Activated naive CD8-positive, alpha-beta T cell (primary cell): ENCODE data around the gene S100P.
"Not testable (repeated sequence)": the region's sequence is repeated elsewhere in the genome, so short reads cannot be mapped to it uniquely, and the experiment has no call there.

ENCODE experiments used
- H3K27ac Mint-ChIP-seq: one replicate; pipeline ENCODE4 v1.8.0; 2021; ENCODE audit warnings: mixed read lengths
- H3K27me3 Mint-ChIP-seq: one replicate; pipeline ENCODE4 v1.8.0; 2021; ENCODE audit warnings: mixed read lengths
- H3K36me3 Mint-ChIP-seq: one replicate; pipeline ENCODE4 v1.8.0; 2021; ENCODE audit warnings: mixed read lengths
- H3K4me1 Mint-ChIP-seq: one replicate; pipeline ENCODE4 v1.8.0; 2021; ENCODE audit warnings: low read depth, mixed read lengths
- H3K4me3 Mint-ChIP-seq: one replicate; pipeline ENCODE4 v1.8.0; 2021; ENCODE audit warnings: mild to moderate bottlenecking, mixed read lengths
- H3K9me3 Mint-ChIP-seq: one replicate; pipeline ENCODE4 v1.8.0; 2021; ENCODE audit warnings: low read depth, mixed read lengths

Gene S100P

GRCh38 chr4:6693231-6694176 is at the start of gene S100P:
TSS of gene S100P (plus strand) at chr4:6693878. CDS start at chr4:6693933, 55 bp downstream.
- Mint-ChIP-seq H3K4me3 (peak within 1 kb of the TSS; percentile 59), H3K9me3 (no peaks in the 10 kb centered on the region), H3K27me3 (no peaks in the 10 kb centered on the region)

GRCh38 chr4:6644792-6645530 is 48.7 kb upstream of the S100P start:
- Mint-ChIP-seq H3K4me3 (no peak overlapping the region), H3K9me3 (no peaks in the 10 kb centered on the region), H3K27me3 (no peaks in the 10 kb centered on the region), H3K4me1 (peaks cover 28% of the 10 kb centered on the region), H3K36me3 (peaks cover 10% of the 10 kb centered on the region), H3K27ac (peak overlapping the region; percentile 73)

More at GRCh38 chr4:6693231-6694176, at the start of gene S100P:
- Mint-ChIP-seq H3K27ac (peak within 1 kb of the TSS; percentile 86), H3K4me1 (peaks cover 87% of the 10 kb centered on the region), H3K36me3 (no peaks in the 10 kb centered on the region)

- Mint-ChIP-seq H3K4me3 (no peak overlapping the region), H3K27me3 (no peaks in the 10 kb centered on the region), H3K9me3 (no peaks in the 10 kb centered on the region), H3K4me1 (peaks cover 19% of the 10 kb centered on the region), H3K27ac (peak overlapping the region; percentile 28), H3K36me3 (peaks cover 4% of the 10 kb centered on the region)
Observed at GRCh38 chr4:6647169-6647568, 46.5 kb upstream of the S100P start.

GRCh38 chr4:6647582-6648230 is 46.0 kb upstream of the S100P start:
- Mint-ChIP-seq H3K27ac (no peak overlapping the region), H3K4me1 (peaks cover 14% of the 10 kb centered on the region), H3K27me3 (no peaks in the 10 kb centered on the region), H3K36me3 (peaks cover 2% of the 10 kb centered on the region), H3K4me3 (no peak overlapping the region), H3K9me3 (no peaks in the 10 kb centered on the region)

GRCh38 chr4:6649216-6649615 is 44.5 kb upstream of the S100P start:
- Mint-ChIP-seq H3K27ac (no peak overlapping the region), H3K9me3 (no peaks in the 10 kb centered on the region), H3K27me3 (no peaks in the 10 kb centered on the region), H3K4me1 (peaks cover 3% of the 10 kb centered on the region), H3K4me3 (no peak overlapping the region), H3K36me3 (no peaks in the 10 kb centered on the region)

- not testable (repeated sequence) for H3K4me3 Mint-ChIP-seq, H3K9me3 Mint-ChIP-seq, H3K36me3 Mint-ChIP-seq, H3K27me3 Mint-ChIP-seq, H3K4me1 Mint-ChIP-seq, H3K27ac Mint-ChIP-seq
Observed at GRCh38 chr4:6654211-6654610, 39.5 kb upstream of the S100P start.

GRCh38 chr4:6655291-6655690 is 38.4 kb upstream of the S100P start:
- H3K27ac Mint-ChIP-seq, H3K4me3 Mint-ChIP-seq, H3K9me3 Mint-ChIP-seq, H3K27me3 Mint-ChIP-seq, H3K36me3 Mint-ChIP-seq, H3K4me1 Mint-ChIP-seq: not testable (repeated sequence)

- Mint-ChIP-seq H3K9me3 (no peaks in the 10 kb centered on the region), H3K4me1 (peaks cover 8% of the 10 kb centered on the region), H3K27ac (no peak overlapping the region), H3K36me3 (no peaks in the 10 kb centered on the region), H3K27me3 (no peaks in the 10 kb centered on the region), H3K4me3 (no peak overlapping the region)
Observed at GRCh38 chr4:6655924-6656323, 37.8 kb upstream of the S100P start.

GRCh38 chr4:6657242-6658208 is 36.2 kb upstream of the S100P start:
- Mint-ChIP-seq H3K4me1 (peaks cover 8% of the 10 kb centered on the region), H3K9me3 (no peaks in the 10 kb centered on the region), H3K27ac (no peak overlapping the region), H3K4me3 (peak overlapping the region; percentile 79), H3K27me3 (no peaks in the 10 kb centered on the region), H3K36me3 (no peaks in the 10 kb centered on the region)

- no peaks in the 10 kb centered on the region for H3K9me3 Mint-ChIP-seq
- H3K4me3 Mint-ChIP-seq, result peak overlapping the region; percentile 79
- no peaks in the 10 kb centered on the region for H3K36me3 Mint-ChIP-seq
- no peaks in the 10 kb centered on the region for H3K27me3 Mint-ChIP-seq
- H3K4me1 Mint-ChIP-seq, result peaks cover 8% of the 10 kb centered on the region
- H3K27ac Mint-ChIP-seq, result no peak overlapping the region
Observed at GRCh38 chr4:6658209-6658595, 35.5 kb upstream of the S100P start.

GRCh38 chr4:6658597-6659075 is 35.0 kb upstream of the S100P start:
- Mint-ChIP-seq H3K27ac (no peak overlapping the region), H3K9me3 (no peaks in the 10 kb centered on the region)

GRCh38 chr4:6659897-6660296 is 33.8 kb upstream of the S100P start:
- Mint-ChIP-seq H3K27ac (no peak overlapping the region), H3K36me3 (no peaks in the 10 kb centered on the region), H3K4me3 (no peak overlapping the region), H3K4me1 (peaks cover 8% of the 10 kb centered on the region), H3K27me3 (no peaks in the 10 kb centered on the region), H3K9me3 (no peaks in the 10 kb centered on the region)

More at GRCh38 chr4:6658597-6659075, 35.0 kb upstream of the S100P start:
- Mint-ChIP-seq H3K4me1 (peaks cover 8% of the 10 kb centered on the region), H3K36me3 (no peaks in the 10 kb centered on the region), H3K27me3 (no peaks in the 10 kb centered on the region), H3K4me3 (peak overlapping the region; percentile 79)

GRCh38 chr4:6660430-6660829 is 33.2 kb upstream of the S100P start:
- no peaks in the 10 kb centered on the region for H3K9me3 Mint-ChIP-seq
- H3K36me3 Mint-ChIP-seq, result no peaks in the 10 kb centered on the region
- H3K27me3 Mint-ChIP-seq, result no peaks in the 10 kb centered on the region
- no peak overlapping the region for H3K27ac Mint-ChIP-seq
- H3K4me3 Mint-ChIP-seq, result no peak overlapping the region
- peaks cover 8% of the 10 kb centered on the region for H3K4me1 Mint-ChIP-seq

- no peak overlapping the region for H3K4me3 Mint-ChIP-seq
- H3K36me3 Mint-ChIP-seq, result no peaks in the 10 kb centered on the region
- no peaks in the 10 kb centered on the region for H3K9me3 Mint-ChIP-seq
- H3K4me1 Mint-ChIP-seq, result peaks cover 7% of the 10 kb centered on the region
- no peaks in the 10 kb centered on the region for H3K27me3 Mint-ChIP-seq
- no peak overlapping the region for H3K27ac Mint-ChIP-seq
Observed at GRCh38 chr4:6662591-6662990, 31.1 kb upstream of the S100P start.
